H9 (cell line): ENCODE measurements around the gene STON2. TPM values are rescaled to one million over a fixed set of nuclear protein-coding genes. Genes with fewer than 3 reads are reported as not detected.

Experiments
- DNase-seq: peaks from one replicate; pipeline ENCODE4 v3.0.0-alpha.2; 2017
- H2AFZ ChIP-seq: one replicate; pipeline ENCODE4 v1.6.1; 2013; ENCODE audit warnings: mild to moderate bottlenecking, low read length, control low read depth, moderate library complexity
- H2AK5ac ChIP-seq: 2 replicates; pipeline ENCODE4 v1.6.1; 2013; ENCODE audit warnings: low read length, control low read depth, mixed read lengths; ENCODE audit not compliant: insufficient read length
- H2BK120ac ChIP-seq: one replicate; pipeline ENCODE4 v1.6.1; 2013; ENCODE audit warnings: low read depth, mild to moderate bottlenecking, low read length, control low read depth, inconsistent platforms; ENCODE audit not compliant: poor library complexity, severe bottlenecking
- H2BK12ac ChIP-seq: 2 replicates; pipeline ENCODE4 v1.6.1; 2013; ENCODE audit warnings: low read length, control low read depth, mixed read lengths, low read depth; ENCODE audit not compliant: insufficient read length
- H2BK15ac ChIP-seq: 2 replicates; pipeline ENCODE4 v1.6.1; 2013; ENCODE audit warnings: low read depth, low read length, control low read depth
- H2BK20ac ChIP-seq: one replicate; pipeline ENCODE4 v1.6.1; 2013; ENCODE audit warnings: low read depth, mild to moderate bottlenecking, low read length, control low read depth, inconsistent platforms; ENCODE audit not compliant: poor library complexity, severe bottlenecking
- H2BK5ac ChIP-seq: 2 replicates; pipeline ENCODE4 v1.6.1; 2013; ENCODE audit warnings: low read length, control low read depth, mixed read lengths; ENCODE audit not compliant: insufficient read length
- H3K14ac ChIP-seq: 2 replicates; pipeline ENCODE4 v1.6.1; 2013; ENCODE audit warnings: low read length, control low read depth; ENCODE audit not compliant: insufficient read depth
- H3K18ac ChIP-seq: 2 replicates; pipeline ENCODE4 v1.6.1; 2013; ENCODE audit warnings: low read depth, mild to moderate bottlenecking, mixed read lengths, low read length, control low read depth; ENCODE audit not compliant: insufficient read length
- H3K23ac ChIP-seq: 2 replicates; pipeline ENCODE4 v1.6.1; 2013; ENCODE audit warnings: low read length, control low read depth, mixed read lengths, low read depth; ENCODE audit not compliant: insufficient read length
- H3K23me2 ChIP-seq: 2 replicates; pipeline ENCODE4 v1.6.1; 2013; ENCODE audit warnings: low read depth, mild to moderate bottlenecking, mixed read lengths, low read length, control low read depth; ENCODE audit not compliant: insufficient read length, poor library complexity, severe bottlenecking
- H3K27ac ChIP-seq: 2 replicates; pipeline ENCODE4 v1.5.1; 2013; ENCODE audit warnings: low read length, control low read depth, mixed read lengths, low read depth; ENCODE audit not compliant: insufficient read length
- H3K27me3 ChIP-seq: 2 replicates; pipeline ENCODE4 v1.6.1; 2013; ENCODE audit warnings: low read length, control low read depth, inconsistent platforms; ENCODE audit not compliant: insufficient read depth
- H3K4ac ChIP-seq: 2 replicates; pipeline ENCODE4 v1.6.1; 2013; ENCODE audit warnings: low read depth, mild to moderate bottlenecking, control low read depth, inconsistent platforms, low read length, moderate library complexity
- H3K4me1 ChIP-seq: 2 replicates; pipeline ENCODE4 v1.6.1; 2013; ENCODE audit warnings: low read length, control low read depth, inconsistent platforms; ENCODE audit not compliant: insufficient read depth
- H3K4me2 ChIP-seq: 2 replicates; pipeline ENCODE4 v1.6.1; 2013; ENCODE audit warnings: low read length, control low read depth, mixed read lengths; ENCODE audit not compliant: insufficient read length, insufficient read depth
- H3K56ac ChIP-seq: 2 replicates; pipeline ENCODE4 v1.6.1; 2013; ENCODE audit warnings: low read depth, mild to moderate bottlenecking, mixed read lengths, low read length, control low read depth; ENCODE audit not compliant: insufficient read length
- H3K79me1 ChIP-seq: 2 replicates; pipeline ENCODE4 v1.6.1; 2013; ENCODE audit warnings: low read depth, mild to moderate bottlenecking, moderate library complexity, low read length, control low read depth, inconsistent platforms; ENCODE audit not compliant: insufficient read depth, poor library complexity, severe bottlenecking
- H3K79me2 ChIP-seq: 2 replicates; pipeline ENCODE4 v1.6.1; 2013; ENCODE audit warnings: low read length, control low read depth, inconsistent platforms; ENCODE audit not compliant: insufficient read depth
- H3K9ac ChIP-seq: 2 replicates; pipeline ENCODE4 v1.6.1; 2013; ENCODE audit warnings: low read length, control low read depth, mixed read lengths; ENCODE audit not compliant: insufficient read length; ENCODE audit errors: extremely low read depth
- H3K9me3 ChIP-seq: one replicate; pipeline ENCODE4 v1.6.1; 2013; ENCODE audit warnings: low read depth, low read length, inconsistent platforms; ENCODE audit not compliant: control insufficient read depth
- H3T11ph ChIP-seq: one replicate; pipeline ENCODE4 v1.6.1; 2013; ENCODE audit warnings: mild to moderate bottlenecking, low read length, control low read depth, inconsistent platforms
- H4K20me1 ChIP-seq: one replicate; pipeline ENCODE4 v1.6.1; 2013; ENCODE audit not compliant: control insufficient read depth, insufficient read length, insufficient read depth
- H4K5ac ChIP-seq: 2 replicates; pipeline ENCODE4 v1.6.1; 2013; ENCODE audit warnings: low read depth, mild to moderate bottlenecking, mixed read lengths, low read length, control low read depth; ENCODE audit not compliant: insufficient read length
- H4K8ac ChIP-seq: replicated peaks from 2 replicates; pipeline ENCODE4 v1.6.1; 2013; ENCODE audit warnings: low read length, control low read depth, mixed read lengths, low read depth; ENCODE audit not compliant: insufficient read length
- H4K91ac ChIP-seq: 2 replicates; pipeline ENCODE4 v1.6.1; 2013; ENCODE audit warnings: low read depth, mild to moderate bottlenecking, moderate library complexity, mixed read lengths, low read length, control low read depth; ENCODE audit not compliant: insufficient read length
- H3K27ac Mint-ChIP-seq, 3 experiments: 2 replicates in 2 of 3; 3 replicates in 1 of 3; pipeline ENCODE4 v1.8.0; 2020 to 2021; ENCODE audit warnings: mixed read lengths in 3 of 3, mild to moderate bottlenecking in 1 of 3, moderate library complexity in 1 of 3
- H3K27me3 Mint-ChIP-seq: 2 replicates; pipeline ENCODE4 v1.8.0; 2021; ENCODE audit warnings: low read depth, mild to moderate bottlenecking, moderate library complexity, mixed read lengths
- H3K36me3 Mint-ChIP-seq, 3 experiments: 2 replicates in 2 of 3; 3 replicates in 1 of 3; pipeline ENCODE4 v1.8.0; 2020 to 2021; ENCODE audit warnings: low read depth in 3 of 3, mixed read lengths in 3 of 3; ENCODE audit not compliant: insufficient read depth in 1 of 3
- H3K4me1 Mint-ChIP-seq, 2 experiments: 2 replicates each; pipeline ENCODE4 v1.8.0; 2020; ENCODE audit warnings: mixed read lengths in 2 of 2
- H3K4me3 Mint-ChIP-seq, 2 experiments: 2 replicates in 1 of 2; 3 replicates in 1 of 2; pipeline ENCODE4 v1.8.0; 2020 to 2021; ENCODE audit warnings: mild to moderate bottlenecking in 2 of 2, mixed read lengths in 2 of 2, moderate library complexity in 1 of 2
- H3K9me3 Mint-ChIP-seq, 2 experiments: 2 replicates in 1 of 2; 3 replicates in 1 of 2; pipeline ENCODE4 v1.8.0; 2020; ENCODE audit warnings: mild to moderate bottlenecking in 2 of 2, mixed read lengths in 2 of 2, moderate library complexity in 1 of 2
- CTCF ChIP-seq: fragments of 200-600 bp; sonication (generic); conservative IDR thresholded peaks from 3 replicates; pipeline ENCODE4 v1.8.0; 2021; ENCODE audit warnings: antibody characterized with exemption, mild to moderate bottlenecking
- WGBS: extraction: QIAGEN DNeasy Blood & Tissue Kit; methylation state at CpG from one replicate; pipeline ENCODE4 v1.1.7; 2013; ENCODE audit warnings: missing lambda C conversion rate, low lambda C conversion rate, mixed read lengths; ENCODE audit not compliant: insufficient read length; ENCODE audit errors: extremely low coverage; 5-methylcytosine and 5-hydroxymethylcytosine counted together
- total RNA-seq: library from RNA; stranded (reverse); gene quantifications from 2 replicates; pipeline ENCODE4 v1.2.1, GENCODE V29; 2021

Gene STON2
- total RNA-seq, 1 experiment from 2014 or later: 62.9 TPM

- peaks cover 0 to 5% (median 4%) of the 10 kb centered on the region in 3 experiments; a peak in 4 of 7 replicates for H3K36me3 Mint-ChIP-seq
- no peak overlapping the region for H3K9ac ChIP-seq
- H3K27me3 ChIP-seq: no peaks in the 10 kb centered on the region
- no peak overlapping the region for H2BK15ac ChIP-seq
- no peak overlapping the region for H3K18ac ChIP-seq
- H3K4me1 Mint-ChIP-seq: peaks cover 4 to 6% of the 10 kb centered on the region in 2 experiments; a peak in 3 of 4 replicates
- H3K27ac Mint-ChIP-seq: no peak overlapping the region
- H4K20me1 ChIP-seq: no peaks in the 10 kb centered on the region
- no peak overlapping the region for H3T11ph ChIP-seq
- no peak overlapping the region for H3K4me2 ChIP-seq
- no peak overlapping the region for H4K91ac ChIP-seq
- H2BK5ac ChIP-seq: no peak overlapping the region
- no peak overlapping the region for H2AK5ac ChIP-seq
- H3K14ac ChIP-seq: no peak overlapping the region
- no peak overlapping the region for H2BK12ac ChIP-seq
- H3K4me3 Mint-ChIP-seq: no peak overlapping the region
- no peak for TF ChIP-seq CTCF
- no peaks in the 10 kb centered on the region for H3K9me3 Mint-ChIP-seq
- no peak for DNase-seq
- H4K8ac ChIP-seq: no peak overlapping the region
- no peaks in the 10 kb centered on the region for H3K27me3 Mint-ChIP-seq
- H3K23me2 ChIP-seq: no peaks in the 10 kb centered on the region
- no peaks in the 10 kb centered on the region for H3K9me3 ChIP-seq
- no peak overlapping the region for H2BK20ac ChIP-seq
- H3K27ac ChIP-seq: no peak overlapping the region
- no peak overlapping the region for H3K23ac ChIP-seq
- H3K4ac ChIP-seq: no peak overlapping the region
- H2AFZ ChIP-seq: no peak overlapping the region
- no CpG with 5 or more reads among the region's 1 CpG for WGBS
- no peak overlapping the region for H4K5ac ChIP-seq
- no peaks in the 10 kb centered on the region for H3K79me2 ChIP-seq
- H3K79me1 ChIP-seq: no peaks in the 10 kb centered on the region
- no peak overlapping the region for H2BK120ac ChIP-seq
- no peaks in the 10 kb centered on the region for H3K4me1 ChIP-seq
- H3K56ac ChIP-seq: no peak overlapping the region
Measured at GRCh38 chr14:81408595-81408994, 8.5 kb upstream of the STON2 start.
